ENCODE data around the gene SDHA.
"Not testable (repeated sequence)": the region's sequence is repeated elsewhere in the genome, so short reads cannot be mapped to it uniquely, and the experiment has no call there.

GRCh38 chr5:251538-251937, 33.4 kb downstream of the SDHA start:
- not testable (repeated sequence) for TF ChIP-seq CTCF (IDR thresholded peaks at IDR 0.05); EZH2 (IDR thresholded peaks at IDR 0.05; ENCODE audit: borderline replicate concordance, insufficient read depth, low read depth, low read length, poor library complexity, severe bottlenecking)

Measured in B cell (primary cell).